Measurements from ENCODE around the gene LINC00632. TPM values are rescaled to one million over a fixed set of nuclear protein-coding genes. Genes with fewer than 3 reads are reported as not detected.

LINC00632 gene
- polyA plus RNA-seq, 1 donor (not counting 4 experiments of a cell fraction or from before 2014, with no cell fraction given), result 2.2 TPM

DNA sequence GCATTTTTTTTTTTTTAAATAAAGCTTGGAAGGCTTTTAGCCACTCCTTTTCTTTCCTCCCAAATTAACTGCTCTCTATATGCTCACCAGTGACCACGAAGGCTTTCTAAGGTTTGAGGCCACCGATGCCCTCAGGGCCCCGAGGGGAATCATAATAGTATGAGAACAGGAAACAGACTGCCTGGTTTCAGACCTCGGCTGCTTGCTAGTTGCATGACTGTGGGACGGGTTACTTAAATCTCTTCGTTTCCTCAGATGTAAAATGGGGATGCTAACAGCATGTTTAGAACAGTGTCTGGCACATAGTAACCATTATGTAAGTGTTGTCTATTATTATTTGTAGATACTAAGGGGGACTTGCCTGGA is 3.6 kb downstream of the LINC00632 start:
- no peak overlapping the region for H3K27ac ChIP-seq (ENCODE audit: control insufficient read depth, insufficient read depth, low read length)
- DNase-seq (ENCODE audit: low read depth, low spot score) (no peak), FAIRE-seq (no peak)
- H3K9me1 ChIP-seq (ENCODE audit: control insufficient read depth, extremely low read depth, insufficient read depth, low read length), result no peaks in the 10 kb centered on the region
- no peaks in the 10 kb centered on the region for H3K79me2 ChIP-seq (ENCODE audit: control insufficient read depth, insufficient read depth, low read length)
- dilution Hi-C loops (cut with MboI; ENCODE audit: extremely low pct_ligation_motif_present, low sequenced_read_pairs), result no loop called here
- no peak overlapping the region for H3K4me3 ChIP-seq (ENCODE audit: control insufficient read depth in 2 of 3, extremely low read depth in 1 of 3, insufficient read depth in 2 of 3, low read depth in 1 of 3, low read length in 3 of 3)
- H3K4me2 ChIP-seq (ENCODE audit: control insufficient read depth, extremely low read depth, insufficient read depth, low read depth, low read length), result no peak overlapping the region
- no peaks in the 10 kb centered on the region for H3K9me3 ChIP-seq (ENCODE audit: control insufficient read depth, low read depth, low read length)
- H3K27me3 ChIP-seq (ENCODE audit: control insufficient read depth, extremely low read depth, insufficient read depth, low read length), result no peaks in the 10 kb centered on the region
- H4K20me1 ChIP-seq (ENCODE audit: control insufficient read depth, extremely low read depth, insufficient read depth, low read length), result no peaks in the 10 kb centered on the region
- H3K4me1 ChIP-seq (ENCODE audit: control insufficient read depth, extremely low read depth, insufficient read depth, low read length), result no peaks in the 10 kb centered on the region
- no peak for TF ChIP-seq CTCF (optimal IDR thresholded peaks at IDR 0.05 in 1 of 3, IDR thresholded peaks at IDR 0.05 in 1 of 3, conservative IDR thresholded peaks at IDR 0.05 in 1 of 3; ENCODE audit: extremely low read depth in 1 of 3, insufficient read depth in 2 of 3, low read length in 3 of 3)
- TF ChIP-seq EZH2 (IDR thresholded peaks at IDR 0.05; ENCODE audit: low read length), result no peak
- no peaks in the 10 kb centered on the region for H3K36me3 ChIP-seq (ENCODE audit: control insufficient read depth in 2 of 2, extremely low read depth in 1 of 2, insufficient read depth in 2 of 2, low read length in 2 of 2)
- H2AFZ ChIP-seq (ENCODE audit: control insufficient read depth, low read length), result no peak overlapping the region
- no peak overlapping the region for H3K9ac ChIP-seq (ENCODE audit: control insufficient read depth, extremely low read depth, insufficient read depth, low read length)

GRCh38 chrX:140715787-140716186 is 6.2 kb downstream of the LINC00632 start:
- no peak for FAIRE-seq
- H3K4me3 ChIP-seq (ENCODE audit: control insufficient read depth in 2 of 3, extremely low read depth in 1 of 3, insufficient read depth in 2 of 3, low read depth in 1 of 3, low read length in 3 of 3), result no peak overlapping the region
- no peaks in the 10 kb centered on the region for H3K36me3 ChIP-seq (ENCODE audit: control insufficient read depth in 2 of 2, extremely low read depth in 1 of 2, insufficient read depth in 2 of 2, low read length in 2 of 2)
- no peaks in the 10 kb centered on the region for H3K4me1 ChIP-seq (ENCODE audit: control insufficient read depth, extremely low read depth, insufficient read depth, low read length)
- no peaks in the 10 kb centered on the region for H3K9me1 ChIP-seq (ENCODE audit: control insufficient read depth, extremely low read depth, insufficient read depth, low read length)
- no peak for DNase-seq (ENCODE audit: low read depth, low spot score)
- TF ChIP-seq EZH2 (IDR thresholded peaks at IDR 0.05; ENCODE audit: low read length) (no peak), CTCF (optimal IDR thresholded peaks at IDR 0.05 in 1 of 3, IDR thresholded peaks at IDR 0.05 in 1 of 3, conservative IDR thresholded peaks at IDR 0.05 in 1 of 3; ENCODE audit: extremely low read depth in 1 of 3, insufficient read depth in 2 of 3, low read length in 3 of 3) (no peak)
- H3K4me2 ChIP-seq (ENCODE audit: control insufficient read depth, extremely low read depth, insufficient read depth, low read depth, low read length), result peak overlapping the region; percentile 2
- no peaks in the 10 kb centered on the region for H3K79me2 ChIP-seq (ENCODE audit: control insufficient read depth, insufficient read depth, low read length)
- H3K9me3 ChIP-seq (ENCODE audit: control insufficient read depth, low read depth, low read length), result no peaks in the 10 kb centered on the region
- no peaks in the 10 kb centered on the region for H4K20me1 ChIP-seq (ENCODE audit: control insufficient read depth, extremely low read depth, insufficient read depth, low read length)
- H3K27ac ChIP-seq (ENCODE audit: control insufficient read depth, insufficient read depth, low read length), result peak overlapping the region; percentile 29
- H3K9ac ChIP-seq (ENCODE audit: control insufficient read depth, extremely low read depth, insufficient read depth, low read length), result no peak overlapping the region
- H2AFZ ChIP-seq (ENCODE audit: control insufficient read depth, low read length), result no peak overlapping the region
- dilution Hi-C loops (cut with MboI; ENCODE audit: extremely low pct_ligation_motif_present, low sequenced_read_pairs), result no loop called here
- no peaks in the 10 kb centered on the region for H3K27me3 ChIP-seq (ENCODE audit: control insufficient read depth, extremely low read depth, insufficient read depth, low read length)

Data from keratinocyte (primary cell).